ENCODE results near the gene SH3BP1. TPM values are rescaled to one million over a fixed set of nuclear protein-coding genes. Genes with fewer than 3 reads are reported as not detected.

The SH3BP1 gene
- total RNA-seq, 1 experiment from 2014 or later: 39.4 TPM

DNA sequence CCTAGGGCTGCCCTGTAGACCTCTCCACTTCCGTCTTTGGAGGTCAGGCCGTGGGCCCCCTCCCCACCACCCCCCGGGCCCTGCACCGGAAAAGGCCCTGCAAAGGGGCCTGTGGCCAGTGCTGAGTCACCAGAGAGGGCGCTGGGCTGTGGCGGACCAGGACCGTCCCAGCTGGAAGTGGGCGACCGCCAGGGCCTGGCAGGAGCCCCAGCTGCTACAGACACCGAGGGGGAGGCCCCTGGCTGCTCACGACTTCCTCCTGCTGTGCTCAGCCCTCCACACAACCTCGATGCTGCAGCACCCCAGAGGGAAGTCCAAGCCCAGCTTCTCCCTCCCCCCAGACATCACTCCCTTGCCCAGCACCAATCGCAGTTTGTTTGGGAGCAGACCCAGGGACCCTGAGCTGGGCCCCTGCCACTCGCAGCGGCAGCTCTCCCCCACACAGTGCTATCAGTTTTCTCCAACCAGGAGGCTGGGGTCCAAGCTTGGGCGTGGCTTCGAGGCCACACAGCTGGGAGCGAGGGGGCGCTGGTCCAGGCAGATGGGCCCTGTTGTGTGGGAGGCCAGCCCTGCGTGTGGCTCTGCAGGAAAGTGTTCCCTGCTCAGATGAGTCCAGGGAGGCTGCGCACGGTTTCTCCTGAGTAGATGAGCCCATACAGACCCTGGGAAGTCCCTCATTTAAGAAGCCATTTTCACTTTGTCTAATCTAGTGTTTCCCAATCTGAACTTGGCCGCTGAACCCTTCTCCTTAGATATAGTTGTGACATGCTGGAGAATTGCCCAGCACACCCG is 5.6 kb upstream of the SH3BP1 start (continued):
- TF ChIP-seq AR (CRISPR knock-in tag; IDR thresholded peaks at IDR 0.05): no peak
- TF ChIP-seq MYBL2 (CRISPR knock-in tag; IDR thresholded peaks at IDR 0.05): no peak
- no peak for TF ChIP-seq FOXJ3 (CRISPR knock-in tag; IDR thresholded peaks at IDR 0.05; ENCODE audit: borderline replicate concordance)
- no peak for TF ChIP-seq ZMAT4 (CRISPR knock-in tag; IDR thresholded peaks at IDR 0.05)
- no peak for TF ChIP-seq ELF4 (CRISPR knock-in tag; IDR thresholded peaks at IDR 0.05; ENCODE audit: low read depth)
- TF ChIP-seq, protein P1, sequence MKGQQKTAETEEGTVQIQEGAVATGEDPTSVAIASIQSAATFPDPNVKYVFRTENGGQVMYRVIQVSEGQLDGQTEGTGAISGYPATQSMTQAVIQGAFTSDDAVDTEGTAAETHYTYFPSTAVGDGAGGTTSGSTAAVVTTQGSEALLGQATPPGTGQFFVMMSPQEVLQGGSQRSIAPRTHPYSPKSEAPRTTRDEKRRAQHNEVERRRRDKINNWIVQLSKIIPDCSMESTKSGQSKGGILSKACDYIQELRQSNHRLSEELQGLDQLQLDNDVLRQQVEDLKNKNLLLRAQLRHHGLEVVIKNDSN (CRISPR knock-in tag; IDR thresholded peaks at IDR 0.05): no peak
- TF ChIP-seq, protein P2, sequence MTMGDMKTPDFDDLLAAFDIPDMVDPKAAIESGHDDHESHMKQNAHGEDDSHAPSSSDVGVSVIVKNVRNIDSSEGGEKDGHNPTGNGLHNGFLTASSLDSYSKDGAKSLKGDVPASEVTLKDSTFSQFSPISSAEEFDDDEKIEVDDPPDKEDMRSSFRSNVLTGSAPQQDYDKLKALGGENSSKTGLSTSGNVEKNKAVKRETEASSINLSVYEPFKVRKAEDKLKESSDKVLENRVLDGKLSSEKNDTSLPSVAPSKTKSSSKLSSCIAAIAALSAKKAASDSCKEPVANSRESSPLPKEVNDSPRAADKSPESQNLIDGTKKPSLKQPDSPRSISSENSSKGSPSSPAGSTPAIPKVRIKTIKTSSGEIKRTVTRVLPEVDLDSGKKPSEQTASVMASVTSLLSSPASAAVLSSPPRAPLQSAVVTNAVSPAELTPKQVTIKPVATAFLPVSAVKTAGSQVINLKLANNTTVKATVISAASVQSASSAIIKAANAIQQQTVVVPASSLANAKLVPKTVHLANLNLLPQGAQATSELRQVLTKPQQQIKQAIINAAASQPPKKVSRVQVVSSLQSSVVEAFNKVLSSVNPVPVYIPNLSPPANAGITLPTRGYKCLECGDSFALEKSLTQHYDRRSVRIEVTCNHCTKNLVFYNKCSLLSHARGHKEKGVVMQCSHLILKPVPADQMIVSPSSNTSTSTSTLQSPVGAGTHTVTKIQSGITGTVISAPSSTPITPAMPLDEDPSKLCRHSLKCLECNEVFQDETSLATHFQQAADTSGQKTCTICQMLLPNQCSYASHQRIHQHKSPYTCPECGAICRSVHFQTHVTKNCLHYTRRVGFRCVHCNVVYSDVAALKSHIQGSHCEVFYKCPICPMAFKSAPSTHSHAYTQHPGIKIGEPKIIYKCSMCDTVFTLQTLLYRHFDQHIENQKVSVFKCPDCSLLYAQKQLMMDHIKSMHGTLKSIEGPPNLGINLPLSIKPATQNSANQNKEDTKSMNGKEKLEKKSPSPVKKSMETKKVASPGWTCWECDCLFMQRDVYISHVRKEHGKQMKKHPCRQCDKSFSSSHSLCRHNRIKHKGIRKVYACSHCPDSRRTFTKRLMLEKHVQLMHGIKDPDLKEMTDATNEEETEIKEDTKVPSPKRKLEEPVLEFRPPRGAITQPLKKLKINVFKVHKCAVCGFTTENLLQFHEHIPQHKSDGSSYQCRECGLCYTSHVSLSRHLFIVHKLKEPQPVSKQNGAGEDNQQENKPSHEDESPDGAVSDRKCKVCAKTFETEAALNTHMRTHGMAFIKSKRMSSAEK (CRISPR knock-in tag; IDR thresholded peaks at IDR 0.05; ENCODE audit: borderline replicate concordance): no peak
- 0 out of 2 replicates have a peak, but pooled peaks have one; percentile 60 for TF ChIP-seq ETV6 (CRISPR knock-in tag; IDR thresholded peaks at IDR 0.05)
- no peak for TF ChIP-seq ARID4B (CRISPR knock-in tag; IDR thresholded peaks at IDR 0.05; ENCODE audit: borderline replicate concordance)
- no peak for TF ChIP-seq JAZF1 (CRISPR knock-in tag; IDR thresholded peaks at IDR 0.05)
- TF ChIP-seq RORB (CRISPR knock-in tag; IDR thresholded peaks at IDR 0.05): no peak
- peak; percentile 21; the same call in 1 of the 2 replicates for TF ChIP-seq HMGXB4 (CRISPR knock-in tag; IDR thresholded peaks at IDR 0.05)
- TF ChIP-seq ZNF138 (CRISPR knock-in tag; conservative IDR thresholded peaks at IDR 0.05): no peak
- no peak for TF ChIP-seq CREB1 (CRISPR knock-in tag; IDR thresholded peaks at IDR 0.05)
- TF ChIP-seq ZNF263 (CRISPR knock-in tag; IDR thresholded peaks at IDR 0.05; ENCODE audit: low read depth): no peak
- TF ChIP-seq HMGA2 (CRISPR knock-in tag; IDR thresholded peaks at IDR 0.05): no peak
- TF ChIP-seq TP53 (CRISPR knock-in tag; IDR thresholded peaks at IDR 0.05): no peak
- no peak for TF ChIP-seq TCF7 (CRISPR knock-in tag; IDR thresholded peaks at IDR 0.05; ENCODE audit: low read depth)
- no peak for TF ChIP-seq ZNF317 (CRISPR knock-in tag; IDR thresholded peaks at IDR 0.05; ENCODE audit: borderline replicate concordance, low read depth)
- TF ChIP-seq, protein P3, sequence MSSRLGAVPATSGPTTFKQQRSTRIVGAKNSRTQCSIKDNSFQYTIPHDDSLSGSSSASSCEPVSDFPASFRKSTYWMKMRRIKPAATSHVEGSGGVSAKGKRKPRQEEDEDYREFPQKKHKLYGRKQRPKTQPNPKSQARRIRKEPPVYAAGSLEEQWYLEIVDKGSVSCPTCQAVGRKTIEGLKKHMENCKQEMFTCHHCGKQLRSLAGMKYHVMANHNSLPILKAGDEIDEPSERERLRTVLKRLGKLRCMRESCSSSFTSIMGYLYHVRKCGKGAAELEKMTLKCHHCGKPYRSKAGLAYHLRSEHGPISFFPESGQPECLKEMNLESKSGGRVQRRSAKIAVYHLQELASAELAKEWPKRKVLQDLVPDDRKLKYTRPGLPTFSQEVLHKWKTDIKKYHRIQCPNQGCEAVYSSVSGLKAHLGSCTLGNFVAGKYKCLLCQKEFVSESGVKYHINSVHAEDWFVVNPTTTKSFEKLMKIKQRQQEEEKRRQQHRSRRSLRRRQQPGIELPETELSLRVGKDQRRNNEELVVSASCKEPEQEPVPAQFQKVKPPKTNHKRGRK (CRISPR knock-in tag; IDR thresholded peaks at IDR 0.05; ENCODE audit: borderline replicate concordance): no peak

All from WTC11 (cell line).